ENCODE results near the gene ABCA6.
A peak's percentile ranks its signal among the peaks of the same experiment; 100 is the strongest.
"Not testable (repeated sequence)": the region's sequence is repeated elsewhere in the genome, so short reads cannot be mapped to it uniquely, and the experiment has no call there.

ABCA6 gene

GRCh38 chr17:69070378-69071232 lies 71.1 kb downstream of the ABCA6 start:
- DNase-seq (ENCODE audit: low spot score): not testable (repeated sequence)

- DNase-seq (ENCODE audit: low spot score): no peak
These were observed 72.4 kb downstream of the ABCA6 start for GRCh38 chr17:69069226-69069750.

- no peak for DNase-seq (ENCODE audit: low spot score)
These were observed 74.2 kb downstream of the ABCA6 start for GRCh38 chr17:69067274-69068047.

GRCh38 chr17:69066482-69066881 lies 75.2 kb downstream of the ABCA6 start:
- DNase-seq (ENCODE audit: low spot score): no peak

GRCh38 chr17:69065113-69065512 lies 76.6 kb downstream of the ABCA6 start:
- no peak for DNase-seq (ENCODE audit: low spot score)

GRCh38 chr17:69064476-69064875 lies 77.2 kb downstream of the ABCA6 start:
- DNase-seq (ENCODE audit: low spot score): no peak

GRCh38 chr17:69064001-69064400 lies 77.7 kb downstream of the ABCA6 start:
- no peak for DNase-seq (ENCODE audit: low spot score)

- DNase-seq (ENCODE audit: low spot score): no peak
These were observed 78.7 kb downstream of the ABCA6 start for GRCh38 chr17:69062860-69063581.

- no peak for DNase-seq (ENCODE audit: low spot score)
These were observed 79.8 kb downstream of the ABCA6 start for GRCh38 chr17:69061721-69062556.

GRCh38 chr17:69060822-69061221 lies 80.9 kb downstream of the ABCA6 start, which contains the start of gene ABCA9:
ABCA9 (minus strand) TSS chr17:69060927; CDS start chr17:69051126, 9,801 bp downstream.
- no peak for DNase-seq (ENCODE audit: low spot score)

GRCh38 chr17:69059458-69060175 lies 82.1 kb downstream of the ABCA6 start:
- DNase-seq (ENCODE audit: low spot score): no peak

- no peak for DNase-seq (ENCODE audit: low spot score)
These were observed 83.5 kb downstream of the ABCA6 start for GRCh38 chr17:69058165-69058564.

GRCh38 chr17:69057280-69057679 lies 84.4 kb downstream of the ABCA6 start:
- no peak for DNase-seq (ENCODE audit: low spot score)

GRCh38 chr17:69056179-69056823 lies 85.4 kb downstream of the ABCA6 start:
- no peak for DNase-seq (ENCODE audit: low spot score)

GRCh38 chr17:69055334-69055733 lies 86.4 kb downstream of the ABCA6 start:
- no peak for DNase-seq (ENCODE audit: low spot score)

- no peak for DNase-seq (ENCODE audit: low spot score)
These were observed 90.5 kb downstream of the ABCA6 start for GRCh38 chr17:69050999-69051775.

GRCh38 chr17:69048634-69049033 lies 93.1 kb downstream of the ABCA6 start:
- DNase-seq (ENCODE audit: low spot score): no peak

GRCh38 chr17:69047368-69048263 lies 94.1 kb downstream of the ABCA6 start:
- DNase-seq (ENCODE audit: low spot score): peak; percentile 47

Data from ecto neural progenitor cell (in vitro differentiated cells).